Stimulated activated CD4-positive, alpha-beta T cell treated with anti-CD3 and anti-CD28 coated beads, Interleukin-1b, Interleukin-23, amount 100 ng/mL, for 4 hours (primary cell): ENCODE data around the gene TRDN.
"Not testable (repeated sequence)": the region's sequence is repeated elsewhere in the genome, so short reads cannot be mapped to it uniquely, and the experiment has no call there.

ENCODE experiments used
- DNase-seq, 2 donors: peaks; one replicate each; pipeline ENCODE4 v3.0.0-alpha.2; 2020; ENCODE audit warnings: low read depth in 2 of 2

TRDN gene

GRCh38 chr6:123288649-123289048, 348.1 kb downstream of the TRDN start:
- no peak for DNase-seq

GRCh38 chr6:123276546-123276980, 360.2 kb downstream of the TRDN start:
- DNase-seq, result no peak

- DNase-seq, result no peak
Observed at GRCh38 chr6:123263981-123264380, 372.8 kb downstream of the TRDN start.

- no peak for DNase-seq
Observed at GRCh38 chr6:123240626-123241025, 396.1 kb downstream of the TRDN start.

GRCh38 chr6:123233336-123233735, 403.4 kb downstream of the TRDN start:
- DNase-seq, result no peak

GRCh38 chr6:123227789-123228188, 409.0 kb downstream of the TRDN start:
- not testable (repeated sequence) for DNase-seq

GRCh38 chr6:123226398-123226797, 410.4 kb downstream of the TRDN start:
- DNase-seq, result no peak

GRCh38 chr6:123224077-123224476, 412.7 kb downstream of the TRDN start:
- DNase-seq, result no peak

- no peak for DNase-seq
Observed at GRCh38 chr6:123223461-123223860, 413.3 kb downstream of the TRDN start.

- DNase-seq, result no peak
Observed at GRCh38 chr6:123215211-123215610, 421.5 kb downstream of the TRDN start.

- DNase-seq, result no peak
Observed at GRCh38 chr6:123214433-123214832, 422.3 kb downstream of the TRDN start.

- DNase-seq, result no peak
Observed at GRCh38 chr6:123213921-123214320, 422.8 kb downstream of the TRDN start.

- no peak for DNase-seq
Observed at GRCh38 chr6:123211777-123212545, 424.8 kb downstream of the TRDN start.

GRCh38 chr6:123210645-123211044, 426.1 kb downstream of the TRDN start:
- no peak for DNase-seq

- DNase-seq, result no peak
Observed at GRCh38 chr6:123207967-123208510, 428.7 kb downstream of the TRDN start.

GRCh38 chr6:123203928-123204327, 432.8 kb downstream of the TRDN start:
- DNase-seq, result no peak

- DNase-seq, result no peak
Observed at GRCh38 chr6:123201869-123202372, 434.8 kb downstream of the TRDN start.

- no peak for DNase-seq
Observed at GRCh38 chr6:123193298-123193697, 443.5 kb downstream of the TRDN start.

- no peak for DNase-seq
Observed at GRCh38 chr6:123189816-123190215, 446.9 kb downstream of the TRDN start.

- DNase-seq, result no peak
Observed at GRCh38 chr6:123182998-123183397, 453.8 kb downstream of the TRDN start.

GRCh38 chr6:123176706-123177105, 460.0 kb downstream of the TRDN start:
- DNase-seq, result no peak

- no peak for DNase-seq
Observed at GRCh38 chr6:123171341-123172115, 465.2 kb downstream of the TRDN start.

GRCh38 chr6:123169774-123170095, 467.0 kb downstream of the TRDN start:
- no peak for DNase-seq
